ENCODE measurements around the gene ZNF367. TPM values are rescaled to one million over a fixed set of nuclear protein-coding genes. Genes with fewer than 3 reads are reported as not detected.

The ZNF367 gene
- total RNA-seq, 4 donors from 2014 or later: 0.26 to 21.2 (median 1.7) TPM

DNA sequence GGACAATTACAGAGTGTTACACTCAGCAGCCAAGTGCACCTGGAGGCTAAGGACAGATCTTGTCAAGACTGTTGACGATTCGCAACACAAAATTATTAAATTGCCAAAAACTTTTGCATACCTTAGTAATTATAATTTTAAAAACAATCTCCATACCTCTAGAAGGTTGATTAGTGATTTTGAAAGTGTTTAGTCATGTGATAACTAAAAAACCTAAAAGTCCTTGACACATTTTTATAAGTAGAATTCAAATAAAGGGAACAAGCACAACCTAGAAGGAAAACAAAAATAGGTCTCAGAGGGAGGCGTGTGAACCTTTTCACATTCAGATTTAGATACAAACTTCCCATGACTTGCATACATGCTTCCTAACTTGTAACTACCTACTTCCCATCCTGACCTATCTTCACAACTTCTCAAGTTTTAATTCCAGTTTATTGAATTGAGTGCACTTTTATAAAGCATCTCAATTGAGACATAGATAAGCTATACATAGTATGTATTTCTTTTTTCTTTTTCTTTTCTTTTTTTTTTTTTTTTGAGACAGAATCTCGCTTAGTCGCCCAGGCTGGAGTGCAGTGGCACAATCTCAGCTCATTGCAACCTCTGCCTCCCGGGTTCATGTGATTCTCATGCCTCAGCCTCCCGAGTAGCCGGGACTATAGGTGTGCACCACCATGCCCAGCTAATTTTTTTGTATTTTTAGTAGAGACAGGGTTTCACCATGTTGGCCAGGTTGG, 5.8 kb downstream of the ZNF367 start:
- no peak overlapping the region for H3K4me3 ChIP-seq
- no peak overlapping the region for H3K27ac ChIP-seq
- no peak for DNase-seq
- no peaks in the 10 kb centered on the region for H3K9me3 ChIP-seq
- H3K4me1 ChIP-seq: no peaks in the 10 kb centered on the region
- H3K27me3 ChIP-seq: no peaks in the 10 kb centered on the region
- TF ChIP-seq CTCF (IDR thresholded peaks at IDR 0.05): no peak
- TF ChIP-seq POLR2A (IDR thresholded peaks at IDR 0.05): no peak
- intact Hi-C loops (cut with DNase I; ENCODE audit: low total_unique reads): no loop called here
- no peaks in the 10 kb centered on the region for H3K36me3 ChIP-seq

GRCh38 chr9:96411129-96411838, 6.9 kb downstream of the ZNF367 start:
- no peak for TF ChIP-seq CTCF (IDR thresholded peaks at IDR 0.05)
- no peak for TF ChIP-seq POLR2A (IDR thresholded peaks at IDR 0.05)
- no peak overlapping the region for H3K27ac ChIP-seq
- no peak overlapping the region for H3K4me3 ChIP-seq
- DNase-seq: no peak
- H3K27me3 ChIP-seq: no peaks in the 10 kb centered on the region
- H3K9me3 ChIP-seq: no peaks in the 10 kb centered on the region
- no peaks in the 10 kb centered on the region for H3K4me1 ChIP-seq
- H3K36me3 ChIP-seq: no peaks in the 10 kb centered on the region
- intact Hi-C loops (cut with DNase I; ENCODE audit: low total_unique reads): no loop called here

GRCh38 chr9:96408409-96409280, 9.5 kb downstream of the ZNF367 start:
- Histone ChIP-seq H3K9me3 (no peaks in the 10 kb centered on the region), H3K4me1 (no peaks in the 10 kb centered on the region), H3K36me3 (no peaks in the 10 kb centered on the region), H3K27ac (no peak overlapping the region), H3K27me3 (no peaks in the 10 kb centered on the region), H3K4me3 (no peak overlapping the region)
- TF ChIP-seq CTCF (IDR thresholded peaks at IDR 0.05) (no peak), POLR2A (IDR thresholded peaks at IDR 0.05) (no peak)
- DNase-seq: no peak
- intact Hi-C loops (cut with DNase I; ENCODE audit: low total_unique reads): no loop called here

DNA sequence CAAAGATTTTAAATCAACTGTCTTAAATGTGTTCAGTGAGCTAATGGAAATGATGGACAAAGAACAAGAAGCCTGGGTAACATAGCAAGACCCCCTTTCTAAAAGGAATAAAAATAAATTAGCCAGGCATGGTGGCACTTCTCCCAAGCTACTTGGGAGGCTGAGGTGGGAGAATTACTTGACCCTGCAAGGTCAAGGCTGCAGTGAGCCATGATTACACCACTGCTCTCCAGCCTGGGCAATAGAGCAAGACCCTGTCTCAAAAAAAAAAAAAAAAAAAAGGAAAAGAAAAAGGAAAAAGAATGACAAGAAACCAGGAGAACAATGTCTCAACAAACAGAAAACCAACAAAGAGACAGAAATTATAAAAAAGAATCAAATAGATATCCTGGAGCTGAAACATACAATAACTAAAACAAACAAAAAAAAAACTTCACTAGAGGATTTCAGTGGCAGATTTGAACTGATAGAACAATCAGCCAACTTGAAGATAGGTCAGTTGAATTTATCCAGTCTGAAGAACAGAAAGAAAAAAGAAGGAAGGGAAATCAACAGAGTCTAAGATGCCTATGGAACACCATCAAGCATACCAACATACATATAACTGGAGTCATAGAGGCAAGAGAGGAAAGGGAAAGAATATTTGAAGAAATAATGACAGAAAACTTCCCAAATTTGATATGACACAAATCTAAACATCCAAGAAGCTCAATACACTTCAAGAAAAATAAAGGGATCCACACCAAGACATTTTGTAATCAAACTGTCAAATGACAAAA, 17.8 kb downstream of the ZNF367 start:
- Histone ChIP-seq H3K27me3 (no peaks in the 10 kb centered on the region), H3K27ac (no peak overlapping the region), H3K9me3 (no peaks in the 10 kb centered on the region), H3K4me1 (no peaks in the 10 kb centered on the region), H3K36me3 (no peaks in the 10 kb centered on the region), H3K4me3 (no peak overlapping the region)
- TF ChIP-seq CTCF (IDR thresholded peaks at IDR 0.05) (no peak), POLR2A (IDR thresholded peaks at IDR 0.05) (no peak)
- intact Hi-C loops (cut with DNase I; ENCODE audit: low total_unique reads): no loop called here
- no peak for DNase-seq

All from uterus (tissue), 4 donors.